Measurements from ENCODE around the gene YY1.
"Not testable (repeated sequence)": the region's sequence is repeated elsewhere in the genome, so short reads cannot be mapped to it uniquely, and the experiment has no call there.

Gene YY1

GRCh38 chr14:100203146-100203545 lies 35.8 kb upstream of the YY1 start:
- Histone ChIP-seq H3K27me3 (replicated peaks; ENCODE audit: control insufficient read depth, insufficient read depth, low read length) (no peaks in the 10 kb centered on the region), H3K36me3 (ENCODE audit: control insufficient read depth, insufficient read depth, low read length) (no peaks in the 10 kb centered on the region), H3K4me3 (replicated peaks; ENCODE audit: low read depth, low read length) (no peak overlapping the region)
- TF ChIP-seq CTCF (IDR thresholded peaks at IDR 0.05; ENCODE audit: insufficient read depth, low read length, poor library complexity, severe bottlenecking): no peak
- no peak for DNase-seq (ENCODE audit: extremely low read depth, insufficient read length)

- Histone ChIP-seq H3K4me3 (replicated peaks; ENCODE audit: low read depth, low read length) (no peak overlapping the region), H3K27me3 (replicated peaks; ENCODE audit: control insufficient read depth, insufficient read depth, low read length) (no peaks in the 10 kb centered on the region), H3K36me3 (ENCODE audit: control insufficient read depth, insufficient read depth, low read length) (no peaks in the 10 kb centered on the region)
- no peak for DNase-seq (ENCODE audit: extremely low read depth, insufficient read length)
- no peak for TF ChIP-seq CTCF (IDR thresholded peaks at IDR 0.05; ENCODE audit: insufficient read depth, low read length, poor library complexity, severe bottlenecking)
These were observed 34.7 kb upstream of the YY1 start for GRCh38 chr14:100203962-100204834.

GRCh38 chr14:100204835-100205167 lies 34.1 kb upstream of the YY1 start:
- H3K4me3 ChIP-seq (replicated peaks; ENCODE audit: low read depth, low read length); H3K36me3 ChIP-seq (ENCODE audit: control insufficient read depth, insufficient read depth, low read length); H3K27me3 ChIP-seq (replicated peaks; ENCODE audit: control insufficient read depth, insufficient read depth, low read length); DNase-seq (ENCODE audit: extremely low read depth, insufficient read length): not testable (repeated sequence)

- DNase-seq (ENCODE audit: extremely low read depth, insufficient read length); H3K36me3 ChIP-seq (ENCODE audit: control insufficient read depth, insufficient read depth, low read length); H3K27me3 ChIP-seq (replicated peaks; ENCODE audit: control insufficient read depth, insufficient read depth, low read length); H3K4me3 ChIP-seq (replicated peaks; ENCODE audit: low read depth, low read length): not testable (repeated sequence)
These were observed 31.4 kb upstream of the YY1 start for GRCh38 chr14:100207588-100207987.

GRCh38 chr14:100208136-100208535 lies 30.8 kb upstream of the YY1 start:
- H3K4me3 ChIP-seq (replicated peaks; ENCODE audit: low read depth, low read length); H3K36me3 ChIP-seq (ENCODE audit: control insufficient read depth, insufficient read depth, low read length); DNase-seq (ENCODE audit: extremely low read depth, insufficient read length); H3K27me3 ChIP-seq (replicated peaks; ENCODE audit: control insufficient read depth, insufficient read depth, low read length): not testable (repeated sequence)

- TF ChIP-seq CTCF (IDR thresholded peaks at IDR 0.05; ENCODE audit: insufficient read depth, low read length, poor library complexity, severe bottlenecking): no peak
- no peaks in the 10 kb centered on the region for H3K27me3 ChIP-seq (replicated peaks; ENCODE audit: control insufficient read depth, insufficient read depth, low read length)
- no peak for DNase-seq (ENCODE audit: extremely low read depth, insufficient read length)
- no peaks in the 10 kb centered on the region for H3K36me3 ChIP-seq (ENCODE audit: control insufficient read depth, insufficient read depth, low read length)
- no peak overlapping the region for H3K4me3 ChIP-seq (replicated peaks; ENCODE audit: low read depth, low read length)
These were observed 27.6 kb upstream of the YY1 start for GRCh38 chr14:100211366-100211765.

- Histone ChIP-seq H3K36me3 (ENCODE audit: control insufficient read depth, insufficient read depth, low read length) (no peaks in the 10 kb centered on the region), H3K27me3 (replicated peaks; ENCODE audit: control insufficient read depth, insufficient read depth, low read length) (no peaks in the 10 kb centered on the region), H3K4me3 (replicated peaks; ENCODE audit: low read depth, low read length) (no peak overlapping the region)
- DNase-seq (ENCODE audit: extremely low read depth, insufficient read length): no peak
- TF ChIP-seq CTCF (IDR thresholded peaks at IDR 0.05; ENCODE audit: insufficient read depth, low read length, poor library complexity, severe bottlenecking): no peak
These were observed 27.1 kb upstream of the YY1 start for GRCh38 chr14:100211893-100212292.

Measured in GM06990 (cell line).